Measurements from ENCODE around the gene PRR19. TPM values are rescaled to one million over a fixed set of nuclear protein-coding genes. Genes with fewer than 3 reads are reported as not detected.

PRR19 gene
- total RNA-seq, 1 donor from 2014 or later, result 1.6 TPM

- no peak for DNase-seq (ENCODE audit: low spot score)
Observed at GRCh38 chr19:42271045-42271419, 30.9 kb upstream of the PRR19 start.

- no peak for DNase-seq (ENCODE audit: low spot score)
Observed at GRCh38 chr19:42271861-42272534, 29.9 kb upstream of the PRR19 start.

GRCh38 chr19:42272535-42272897 lies 29.4 kb upstream of the PRR19 start:
- peak; percentile 43 for DNase-seq (ENCODE audit: low spot score)

GRCh38 chr19:42272989-42273406 lies 28.9 kb upstream of the PRR19 start:
- no peak for DNase-seq (ENCODE audit: low spot score)

- DNase-seq (ENCODE audit: low spot score), result peak; percentile 43
Observed at GRCh38 chr19:42273407-42274064, 28.4 kb upstream of the PRR19 start.

GRCh38 chr19:42274065-42274682 lies 27.8 kb upstream of the PRR19 start:
- DNase-seq (ENCODE audit: low spot score), result peak; percentile 44

- DNase-seq (ENCODE audit: low spot score), result no peak
Observed at GRCh38 chr19:42275103-42275502, 26.8 kb upstream of the PRR19 start.

GRCh38 chr19:42275517-42275916 lies 26.4 kb upstream of the PRR19 start:
- no peak for DNase-seq (ENCODE audit: low spot score)

- DNase-seq (ENCODE audit: low spot score), result no peak
Observed at GRCh38 chr19:42276284-42276683, 25.6 kb upstream of the PRR19 start.

GRCh38 chr19:42276821-42277220 lies 25.1 kb upstream of the PRR19 start:
- DNase-seq (ENCODE audit: low spot score), result no peak

- DNase-seq (ENCODE audit: low spot score), result peak; percentile 52
Observed at GRCh38 chr19:42277821-42278451, 24.0 kb upstream of the PRR19 start.

GRCh38 chr19:42278452-42279154 lies 23.3 kb upstream of the PRR19 start:
- DNase-seq (ENCODE audit: low spot score), result peak; percentile 44

- peak; percentile 44 for DNase-seq (ENCODE audit: low spot score)
Observed at GRCh38 chr19:42279155-42279901, 22.6 kb upstream of the PRR19 start.

GRCh38 chr19:42279902-42280814 lies 21.8 kb upstream of the PRR19 start:
- peak; percentile 94 for DNase-seq (ENCODE audit: low spot score)

- DNase-seq (ENCODE audit: low spot score), result no peak
Observed at GRCh38 chr19:42280815-42281145, 21.2 kb upstream of the PRR19 start.

GRCh38 chr19:42281146-42281826 lies 20.6 kb upstream of the PRR19 start:
- peak; percentile 84 for DNase-seq (ENCODE audit: low spot score)

- peak; percentile 49 for DNase-seq (ENCODE audit: low spot score)
Observed at GRCh38 chr19:42281827-42282762, 19.8 kb upstream of the PRR19 start.

- DNase-seq (ENCODE audit: low spot score), result no peak
Observed at GRCh38 chr19:42282819-42283187, 19.1 kb upstream of the PRR19 start.
